H1 (cell line): ENCODE data around the gene DMWD. TPM values are rescaled to one million over a fixed set of nuclear protein-coding genes. Genes with fewer than 3 reads are reported as not detected.

Experiments
- CHD7 ChIP-seq: fragments of 300-600 bp; sonication (generic); IDR thresholded peaks from 2 replicates; pipeline ENCODE4 v1.7.1; 2012; ENCODE audit warnings: low read length, moderate library complexity, mild to moderate bottlenecking, inconsistent platforms; ENCODE audit not compliant: insufficient replicate concordance
- E2F6 ChIP-seq: IDR thresholded peaks from 2 replicates; pipeline ENCODE4 v1.6.1; 2012; ENCODE audit warnings: inconsistent platforms
- RNF2 ChIP-seq: fragments of 200-900, 300-1000 bp; sonication (generic); IDR thresholded peaks from 2 replicates; pipeline ENCODE4 v1.7.1; 2016; ENCODE audit warnings: borderline replicate concordance, low read depth, mild to moderate bottlenecking, antibody characterized with exemption, low read length; ENCODE audit not compliant: poor library complexity, severe bottlenecking; ENCODE audit errors: missing control alignments
- USF2 ChIP-seq: IDR thresholded peaks from 2 replicates; pipeline ENCODE4 v1.6.1; 2011; ENCODE audit warnings: low read length, improper control_type of control experiment
- polyA plus RNA-seq, 7 experiments: library from polyadenylated mRNA; depleted of rRNA in 3 of 7; stranded (reverse) in 5 of 7; unstranded in 2 of 7; fragments of >200 nt in 5 of 7; fragments of 200-250 nt in 2 of 7; gene quantifications; 1 replicate in 5 of 7; 2 replicates in 1 of 7; 4 replicates in 1 of 7; pipeline versions ENCODE4 v1.2.1 to v1.2.3, GENCODE V29; 2011 to 2013; ENCODE audit warnings: missing spikeins in 2 of 7, mixed read lengths in 2 of 7
- total RNA-seq: library from RNA; stranded (reverse); fragmentation: NEBNext Ultra II Directional; extraction: Animal tissue kit (Norgen Biotek cat#: 25700); gene quantifications from 2 replicates; pipeline ENCODE4 v1.2.1, GENCODE V29; 2021

DMWD gene
- total and polyA plus RNA-seq, 2 of the 8 experiments (the other 6 are each of a cell fraction or from before 2014, with no cell fraction given), result 13.6 to 41.0 TPM

GRCh38 chr19:45792470-45793177 is at the start of gene DMWD (continued):
- TF ChIP-seq CHD7 (no peak), USF2 (no peak), E2F6 (no peak), RNF2 (no peak)
